Fibroblast of lung (primary cell): ENCODE data around the gene PDZD2.

Source experiments
- CTCF ChIP-seq, 2 donors: IDR thresholded peaks in 1 of 2; conservative IDR thresholded peaks in 1 of 2; 1 replicate in 1 of 2; 2 replicates in 1 of 2; pipeline ENCODE4 v1.5.1; 2011 to 2012; ENCODE audit warnings: low read length in 2 of 2, control low read depth in 1 of 2, inconsistent platforms in 1 of 2, low read depth in 1 of 2, mild to moderate bottlenecking in 1 of 2
- EZH2 ChIP-seq: IDR thresholded peaks from 2 replicates; pipeline ENCODE4 v1.5.1; 2012; ENCODE audit warnings: low read length, control low read depth, mild to moderate bottlenecking; ENCODE audit errors: missing control alignments

GRCh38 chr5:32058101-32058500, 419.2 kb downstream of the PDZD2 start:
- TF ChIP-seq CTCF (conservative IDR thresholded peaks at IDR 0.05 in 1 of 2, IDR thresholded peaks at IDR 0.05 in 1 of 2; ENCODE audit: low read depth in 1 of 2, low read length in 2 of 2): no peak
- TF ChIP-seq EZH2: no peak
